ENCODE data around the gene ITGA7. TPM values are rescaled to one million over a fixed set of nuclear protein-coding genes. Genes with fewer than 3 reads are reported as not detected.

ITGA7 gene
- polyA plus RNA-seq, 1 donor from 2014 or later = 13.5 TPM

GRCh38 chr12:55686366-55687010, 21.2 kb downstream of the ITGA7 start:
- Histone ChIP-seq H3K4me3 (ENCODE audit: low read length) (no peak overlapping the region), H4K20me1 (ENCODE audit: insufficient read depth) (no peaks in the 10 kb centered on the region), H3K27ac (ENCODE audit: low read length) (no peak overlapping the region), H3F3A (ENCODE audit: insufficient read depth, low read length, poor library complexity, severe bottlenecking) (no peaks in the 10 kb centered on the region), H3K79me2 (replicated peaks; ENCODE audit: insufficient read depth, low read length) (no peaks in the 10 kb centered on the region), H3K36me3 (ENCODE audit: insufficient read depth, low read length) (no peaks in the 10 kb centered on the region), H2AFZ (ENCODE audit: low read depth, low read length) (no peak overlapping the region), H3K9ac (ENCODE audit: low read length) (no peak overlapping the region), H3K9me3 (ENCODE audit: low read length) (no peaks in the 10 kb centered on the region), H3K4me2 (ENCODE audit: low read length) (no peak overlapping the region), H3K27me3 (ENCODE audit: insufficient read depth, low read depth, low read length) (no peaks in the 10 kb centered on the region), H3K9me2 (ENCODE audit: insufficient read depth, low read length) (no peaks in the 10 kb centered on the region)
- TF ChIP-seq REST (IDR thresholded peaks at IDR 0.05; ENCODE audit: borderline replicate concordance) (no peak), CTCF (IDR thresholded peaks at IDR 0.05; ENCODE audit: poor library complexity, severe bottlenecking) (no peak), EZH2 (IDR thresholded peaks at IDR 0.05; ENCODE audit: borderline replicate concordance, insufficient read depth, low read length, poor library complexity, severe bottlenecking) (no peak), SMC3 (conservative IDR thresholded peaks at IDR 0.05; ENCODE audit: poor library complexity) (no peak), RAD21 (conservative IDR thresholded peaks at IDR 0.05) (no peak), TAF1 (IDR thresholded peaks at IDR 0.05; ENCODE audit: low read depth) (no peak), EP300 (conservative IDR thresholded peaks at IDR 0.05; ENCODE audit: poor library complexity, severe bottlenecking) (no peak), POLR2AphosphoS5 (IDR thresholded peaks at IDR 0.05) (no peak), MXI1 (conservative IDR thresholded peaks at IDR 0.05; ENCODE audit: poor library complexity, severe bottlenecking) (no peak)

GRCh38 chr12:55685671-55686070, 22.0 kb downstream of the ITGA7 start:
- Histone ChIP-seq H3K4me2 (ENCODE audit: low read length) (no peak overlapping the region), H3K4me3 (ENCODE audit: low read length) (no peak overlapping the region), H3K9me2 (ENCODE audit: insufficient read depth, low read length) (no peaks in the 10 kb centered on the region), H4K20me1 (ENCODE audit: insufficient read depth) (no peaks in the 10 kb centered on the region), H3K9ac (ENCODE audit: low read length) (no peak overlapping the region), H3K27ac (ENCODE audit: low read length) (no peak overlapping the region), H3F3A (ENCODE audit: insufficient read depth, low read length, poor library complexity, severe bottlenecking) (no peaks in the 10 kb centered on the region), H3K79me2 (replicated peaks; ENCODE audit: insufficient read depth, low read length) (no peaks in the 10 kb centered on the region), H3K9me3 (ENCODE audit: low read length) (no peaks in the 10 kb centered on the region), H3K36me3 (ENCODE audit: insufficient read depth, low read length) (no peaks in the 10 kb centered on the region), H2AFZ (ENCODE audit: low read depth, low read length) (no peak overlapping the region), H3K27me3 (ENCODE audit: insufficient read depth, low read depth, low read length) (no peaks in the 10 kb centered on the region)
- TF ChIP-seq RAD21 (conservative IDR thresholded peaks at IDR 0.05) (no peak), TAF1 (IDR thresholded peaks at IDR 0.05; ENCODE audit: low read depth) (no peak), EZH2 (IDR thresholded peaks at IDR 0.05; ENCODE audit: borderline replicate concordance, insufficient read depth, low read length, poor library complexity, severe bottlenecking) (no peak), EP300 (conservative IDR thresholded peaks at IDR 0.05; ENCODE audit: poor library complexity, severe bottlenecking) (no peak), CTCF (IDR thresholded peaks at IDR 0.05; ENCODE audit: poor library complexity, severe bottlenecking) (no peak), MXI1 (conservative IDR thresholded peaks at IDR 0.05; ENCODE audit: poor library complexity, severe bottlenecking) (no peak), POLR2AphosphoS5 (IDR thresholded peaks at IDR 0.05) (no peak), REST (IDR thresholded peaks at IDR 0.05; ENCODE audit: borderline replicate concordance) (no peak), SMC3 (conservative IDR thresholded peaks at IDR 0.05; ENCODE audit: poor library complexity) (no peak)

Data from neural cell (in vitro differentiated cells).